Stimulated activated CD4-positive, alpha-beta T cell treated with anti-CD3 and anti-CD28 coated beads, Interleukin-1b, Interleukin-23, amount 100 ng/mL, for 1 hour (primary cell): ENCODE results near the gene CCT8.

ENCODE experiments used
- DNase-seq, 2 donors: peaks; one replicate each; pipeline ENCODE4 v3.0.0-alpha.2; 2020; ENCODE audit warnings: low read depth in 2 of 2

The CCT8 gene, protein sequence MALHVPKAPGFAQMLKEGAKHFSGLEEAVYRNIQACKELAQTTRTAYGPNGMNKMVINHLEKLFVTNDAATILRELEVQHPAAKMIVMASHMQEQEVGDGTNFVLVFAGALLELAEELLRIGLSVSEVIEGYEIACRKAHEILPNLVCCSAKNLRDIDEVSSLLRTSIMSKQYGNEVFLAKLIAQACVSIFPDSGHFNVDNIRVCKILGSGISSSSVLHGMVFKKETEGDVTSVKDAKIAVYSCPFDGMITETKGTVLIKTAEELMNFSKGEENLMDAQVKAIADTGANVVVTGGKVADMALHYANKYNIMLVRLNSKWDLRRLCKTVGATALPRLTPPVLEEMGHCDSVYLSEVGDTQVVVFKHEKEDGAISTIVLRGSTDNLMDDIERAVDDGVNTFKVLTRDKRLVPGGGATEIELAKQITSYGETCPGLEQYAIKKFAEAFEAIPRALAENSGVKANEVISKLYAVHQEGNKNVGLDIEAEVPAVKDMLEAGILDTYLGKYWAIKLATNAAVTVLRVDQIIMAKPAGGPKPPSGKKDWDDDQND

DNA sequence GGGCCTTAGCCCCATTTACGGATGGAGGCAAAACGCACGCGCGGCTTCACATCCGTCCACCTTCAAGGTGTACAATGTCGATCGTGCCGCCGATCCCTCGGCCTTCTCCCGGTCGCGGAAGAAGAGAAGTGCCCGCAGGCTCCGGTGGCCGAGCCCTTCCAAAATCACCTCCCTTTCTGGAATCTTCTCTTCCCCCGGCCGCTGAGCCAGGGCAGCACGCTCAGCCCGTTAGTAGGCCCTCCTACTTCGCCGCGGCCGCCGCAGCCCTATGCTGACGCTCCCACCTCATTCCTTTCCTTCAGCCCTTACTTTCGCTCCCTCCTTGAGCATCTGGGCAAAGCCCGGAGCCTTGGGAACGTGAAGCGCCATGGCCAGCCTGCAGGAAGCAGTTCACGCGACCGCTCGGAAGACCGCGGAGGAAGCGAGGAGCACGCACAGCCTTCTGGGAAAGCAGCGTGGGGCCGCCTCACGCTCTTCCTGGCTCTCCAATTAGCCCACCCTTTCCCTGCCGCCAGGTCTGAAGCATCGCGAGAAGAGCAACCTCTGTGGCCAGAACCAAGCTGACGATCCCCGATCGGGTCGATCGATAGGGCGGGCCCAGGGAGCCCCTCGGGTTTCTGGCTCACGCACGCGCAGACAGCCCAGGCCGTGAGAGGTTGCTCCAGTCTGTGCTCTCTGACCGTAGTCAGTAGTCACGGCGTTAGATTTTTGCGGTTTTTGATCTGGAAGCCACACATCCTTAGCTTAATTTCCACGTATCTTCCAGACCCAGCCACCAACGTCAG is at the start of gene CCT8:
TSS of gene CCT8 (minus strand) at position 427 of the 785 bp plus-strand sequence. CDS start at position 369, 58 bp downstream.
- DNase-seq: peak; percentile 92 to 97

DNA sequence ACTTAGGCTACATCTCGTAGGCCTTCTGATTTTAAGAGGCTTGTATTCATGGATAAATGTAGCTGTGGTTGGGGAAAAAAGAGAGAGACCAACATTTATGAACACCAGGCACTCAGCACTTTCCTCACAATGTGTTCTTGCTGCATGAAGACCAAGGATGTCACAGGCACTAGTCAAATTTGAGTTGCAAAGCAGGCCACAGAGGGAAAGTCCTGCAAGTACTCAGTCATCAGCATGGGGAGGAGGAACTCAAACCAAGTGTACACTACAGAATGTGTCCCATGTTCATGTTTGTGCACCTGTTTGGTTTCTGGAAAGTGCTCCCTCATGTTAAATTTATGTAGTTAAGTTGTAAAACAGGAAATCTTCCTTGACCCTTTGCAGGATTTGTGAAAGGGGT is 48.3 kb upstream of the CCT8 start:
- DNase-seq: no peak

DNA sequence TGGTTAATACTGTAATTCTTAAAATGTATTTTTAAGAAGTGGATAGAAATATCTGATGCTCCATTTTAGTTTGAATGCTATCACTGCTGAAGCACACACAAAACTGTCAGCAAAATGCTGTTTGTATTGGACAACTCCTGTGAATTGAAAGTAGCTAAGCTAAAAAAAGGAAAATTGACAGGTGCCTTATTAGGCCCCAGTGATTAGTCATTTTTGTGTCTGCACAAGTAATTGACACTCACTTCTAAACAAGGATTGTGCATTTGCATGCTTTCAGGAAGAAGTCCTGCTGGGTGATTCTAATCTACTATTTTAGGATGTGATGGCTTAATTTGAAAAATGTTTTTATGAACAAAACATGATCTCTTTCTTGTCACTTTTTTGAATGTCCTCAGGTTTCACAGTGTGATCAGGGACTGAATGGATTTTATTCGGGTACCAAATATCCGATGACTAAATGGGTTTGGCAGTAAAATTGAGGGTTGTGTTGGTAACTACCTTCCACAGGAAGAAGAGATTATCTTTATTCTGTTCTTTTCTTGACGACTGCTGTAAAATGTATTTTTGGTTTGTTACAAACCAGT is 44.0 kb upstream of the CCT8 start:
- DNase-seq: no peak

DNA sequence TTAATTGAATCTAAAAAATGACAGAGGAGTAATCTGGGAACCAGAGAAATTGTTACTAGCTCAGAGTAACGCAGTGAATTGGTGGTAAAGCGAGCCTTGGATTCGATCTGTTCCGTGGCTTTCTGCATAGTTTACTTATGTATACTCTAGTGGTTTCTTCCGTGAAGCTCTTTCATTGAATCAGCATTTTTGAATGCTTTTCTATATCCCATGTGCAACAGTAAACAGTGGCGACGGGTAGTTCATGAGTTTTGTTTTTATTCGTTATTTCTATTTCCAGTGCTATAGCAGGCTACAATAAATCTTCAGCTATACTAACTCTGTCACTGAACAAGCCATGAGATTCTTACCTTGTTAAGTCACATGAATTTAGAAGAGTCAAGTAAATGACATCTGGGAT is 42.5 kb upstream of the CCT8 start:
- DNase-seq: no peak

DNA sequence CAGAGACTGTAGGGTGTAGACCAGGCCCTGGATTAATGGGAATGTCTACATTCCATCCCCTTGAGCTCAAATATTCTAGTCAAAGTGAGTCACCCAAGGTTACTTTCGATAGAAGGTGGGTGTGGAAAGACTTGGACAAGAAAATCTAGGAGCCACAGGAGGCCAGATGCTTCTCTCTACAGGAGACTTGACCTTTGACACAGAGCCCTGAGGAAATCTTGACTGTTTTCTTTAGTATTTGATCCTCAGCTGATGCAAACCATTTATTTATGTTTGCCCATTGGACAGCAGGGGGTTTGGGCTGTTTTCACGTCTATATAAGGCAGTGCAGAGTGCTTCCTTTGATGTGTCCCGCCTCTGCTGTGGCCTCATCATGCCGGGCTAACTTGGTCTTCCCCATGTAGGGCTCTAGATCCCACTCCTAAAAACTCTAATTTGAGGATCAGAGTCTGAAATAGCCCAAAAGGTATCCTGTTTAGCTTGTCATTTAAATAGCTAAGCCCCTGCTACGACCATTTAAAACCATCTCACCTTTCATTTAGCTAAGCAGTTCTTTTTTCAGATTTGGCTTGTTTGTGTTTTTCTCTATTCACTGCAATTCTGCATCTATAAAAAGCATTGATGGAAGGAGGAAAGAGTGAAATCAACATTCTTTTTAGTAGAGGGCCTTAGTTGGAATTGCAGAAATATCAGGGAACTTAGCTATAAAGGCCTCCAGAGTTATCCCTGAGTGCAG is 41.5 kb upstream of the CCT8 start:
- no peak for DNase-seq

DNA sequence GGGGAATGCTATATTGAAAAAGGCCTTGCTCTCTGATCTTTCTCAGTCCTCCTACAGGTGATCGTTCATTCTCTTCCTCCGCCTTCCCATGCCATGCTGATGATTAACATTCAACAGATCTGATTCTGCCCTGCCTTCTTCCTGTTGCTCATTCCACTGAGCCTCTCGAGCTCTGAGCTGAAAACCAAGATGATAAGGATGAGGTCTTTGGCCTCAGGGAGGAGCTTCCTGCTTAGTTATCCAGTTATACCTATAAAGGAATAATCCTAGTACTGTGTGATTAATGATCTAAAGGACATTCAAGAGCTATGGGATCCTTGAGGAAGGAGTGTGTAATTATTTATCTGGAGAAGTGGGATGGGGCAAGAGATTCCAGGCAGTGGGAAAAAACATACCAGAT is 31.8 kb upstream of the CCT8 start:
- DNase-seq: no peak

DNA sequence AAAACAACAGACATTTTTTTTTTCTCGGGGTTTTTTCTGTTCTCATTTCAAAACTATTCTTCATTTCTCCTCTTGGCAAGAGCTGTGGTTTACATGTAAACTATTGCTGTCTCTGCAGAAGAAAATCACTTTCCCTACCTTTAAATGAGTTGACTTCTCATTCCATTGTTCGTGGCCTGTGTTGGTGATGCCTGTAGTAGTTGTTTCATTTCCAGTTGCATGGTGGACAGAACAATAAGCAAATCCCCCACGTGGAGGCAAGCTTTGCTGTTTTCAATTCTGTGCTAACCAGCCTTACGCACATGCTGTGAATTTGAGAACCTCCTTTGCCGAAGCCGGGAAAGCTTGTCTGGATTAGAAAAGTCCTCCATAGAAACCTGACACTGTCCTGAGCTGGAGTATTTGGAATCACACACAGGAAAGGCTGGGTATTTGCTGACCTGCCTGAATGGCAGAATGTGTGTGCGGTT is 30.8 kb upstream of the CCT8 start:
- no peak for DNase-seq

DNA sequence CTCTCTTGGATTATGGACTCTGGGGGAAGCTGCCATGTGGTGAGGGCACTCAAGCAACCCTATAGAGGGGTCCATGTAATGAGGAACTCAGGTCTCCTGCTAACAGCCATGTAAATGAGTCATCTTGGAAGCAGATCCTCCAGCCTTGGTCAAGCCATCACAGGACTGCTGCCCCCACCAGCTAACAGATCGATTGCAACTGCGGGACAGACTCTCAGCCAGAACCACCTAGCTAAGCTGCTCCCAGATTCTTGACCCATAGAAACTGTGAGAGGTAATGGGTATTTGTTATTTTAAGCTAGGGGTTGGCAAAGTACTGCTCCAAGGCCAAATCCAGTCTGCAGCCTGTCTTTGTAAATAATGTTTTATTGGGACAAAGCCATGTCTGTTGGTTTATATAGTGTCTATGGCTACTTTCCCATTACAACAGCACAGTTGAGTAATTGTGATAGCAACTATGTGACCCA is 29.4 kb upstream of the CCT8 start:
- no peak for DNase-seq

DNA sequence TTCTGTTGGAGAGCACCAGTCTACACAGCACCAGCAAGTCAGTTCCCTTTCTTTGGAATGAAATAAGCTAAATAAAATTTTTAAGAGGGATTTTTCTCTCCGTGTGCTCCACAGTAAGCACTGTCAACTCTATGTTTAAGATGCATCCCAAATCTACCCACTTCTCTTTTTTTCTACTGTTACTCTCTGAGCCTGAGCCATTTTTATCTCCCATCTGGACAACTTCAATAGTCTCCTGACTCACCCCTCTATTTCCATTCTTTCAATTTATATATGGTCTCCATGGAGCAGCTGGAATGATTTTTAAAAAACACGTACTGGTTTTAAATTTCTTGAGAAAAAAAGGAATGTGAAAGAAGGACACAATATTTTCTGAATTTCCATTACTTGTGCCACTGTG is 24.7 kb upstream of the CCT8 start:
- no peak for DNase-seq

DNA sequence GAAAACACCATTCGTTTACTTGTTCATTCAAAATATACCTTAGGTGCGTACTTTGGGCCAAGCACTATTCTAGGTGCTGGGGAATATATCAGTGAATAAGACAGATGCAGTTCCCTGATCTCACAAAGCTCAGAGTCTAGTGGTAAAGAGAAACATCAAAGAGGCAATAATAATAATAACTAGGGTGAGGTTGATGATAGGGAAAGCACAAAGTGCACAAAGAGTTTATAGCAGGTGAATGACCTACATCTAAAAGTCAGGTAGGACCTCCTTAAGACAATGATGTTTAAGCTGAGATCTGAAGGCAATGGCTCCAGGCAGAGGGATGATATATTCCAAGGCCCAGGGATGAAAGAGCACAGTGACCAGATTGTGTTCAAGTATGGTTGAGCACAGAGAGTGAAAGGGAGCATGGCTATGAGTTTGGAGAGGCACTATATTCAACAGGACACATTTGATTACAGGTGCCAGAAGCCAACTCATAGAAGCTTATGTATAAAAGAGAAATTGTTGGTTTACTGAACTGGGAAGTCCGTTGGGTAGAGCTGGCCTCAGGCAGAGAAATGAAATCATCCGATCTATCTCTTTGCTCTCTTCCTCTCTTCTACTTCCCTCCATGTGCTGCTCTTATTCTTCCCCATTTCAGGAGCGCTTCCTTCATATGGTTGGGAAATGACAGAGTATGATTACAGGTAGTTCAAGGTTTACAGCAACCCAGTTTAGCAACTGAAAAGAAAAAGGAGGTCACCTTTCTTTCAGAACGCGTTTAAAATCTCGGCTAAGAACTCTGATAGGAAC is 23.0 kb upstream of the CCT8 start:
- no peak for DNase-seq

DNA sequence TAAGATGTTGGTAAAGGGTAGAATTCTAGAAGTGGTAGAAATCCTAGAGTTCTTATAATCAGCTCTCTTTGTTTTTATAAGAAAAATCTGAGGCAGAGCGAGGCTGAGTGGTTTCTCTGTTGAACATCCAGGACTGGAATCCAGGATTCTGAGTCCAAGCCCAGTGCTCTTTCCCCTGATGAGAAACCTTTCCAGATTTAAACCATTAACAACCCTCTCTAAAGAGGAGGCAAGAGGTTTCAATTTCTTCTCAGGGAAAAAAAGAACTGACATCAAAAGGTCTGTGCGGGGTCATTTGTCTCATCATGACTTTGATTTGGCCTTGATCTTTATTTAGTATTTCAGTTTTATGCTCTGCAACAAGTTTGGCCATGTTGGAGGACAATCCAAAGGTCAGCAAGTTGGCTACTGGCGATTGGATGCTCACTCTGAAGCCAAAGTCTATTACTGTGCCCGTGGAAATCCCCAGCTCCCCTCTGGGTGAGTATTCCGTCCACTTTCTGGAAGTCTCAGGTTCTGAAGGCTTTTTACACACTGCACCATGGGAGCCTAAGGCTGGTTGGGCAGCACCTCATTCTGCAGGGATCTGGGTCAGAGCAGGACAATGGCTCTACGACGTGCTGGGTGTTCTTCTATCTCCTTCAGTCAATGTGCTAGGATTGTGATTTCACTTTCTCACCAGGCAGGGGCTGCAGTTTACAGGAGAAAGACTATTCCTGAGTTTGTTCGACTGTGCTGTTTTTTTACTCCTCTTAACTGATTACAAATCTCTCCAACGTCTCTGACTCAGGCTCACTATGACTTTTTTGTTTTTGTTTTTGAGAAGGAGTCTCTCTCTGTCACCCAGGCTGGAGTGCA is 18.9 kb upstream of the CCT8 start:
- DNase-seq: no peak

DNA sequence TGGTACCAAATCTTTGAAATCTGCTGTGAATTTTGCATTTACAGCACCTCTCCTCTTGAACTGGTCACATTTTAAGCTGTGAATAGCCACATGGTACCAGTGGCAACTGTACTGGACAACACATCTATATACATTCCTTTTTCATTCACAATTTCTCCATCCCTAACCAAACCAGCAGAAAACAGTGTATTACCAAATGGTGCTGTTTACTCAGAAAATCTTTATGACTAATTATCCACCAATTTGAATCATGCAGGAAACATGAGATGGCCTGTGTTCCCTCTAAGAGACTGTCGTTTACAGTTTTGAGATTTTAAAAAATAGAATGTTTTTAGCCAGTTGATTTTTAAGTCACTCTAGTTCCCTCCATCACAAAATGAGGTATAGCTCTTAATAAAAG is 17.6 kb upstream of the CCT8 start:
- no peak for DNase-seq

DNA sequence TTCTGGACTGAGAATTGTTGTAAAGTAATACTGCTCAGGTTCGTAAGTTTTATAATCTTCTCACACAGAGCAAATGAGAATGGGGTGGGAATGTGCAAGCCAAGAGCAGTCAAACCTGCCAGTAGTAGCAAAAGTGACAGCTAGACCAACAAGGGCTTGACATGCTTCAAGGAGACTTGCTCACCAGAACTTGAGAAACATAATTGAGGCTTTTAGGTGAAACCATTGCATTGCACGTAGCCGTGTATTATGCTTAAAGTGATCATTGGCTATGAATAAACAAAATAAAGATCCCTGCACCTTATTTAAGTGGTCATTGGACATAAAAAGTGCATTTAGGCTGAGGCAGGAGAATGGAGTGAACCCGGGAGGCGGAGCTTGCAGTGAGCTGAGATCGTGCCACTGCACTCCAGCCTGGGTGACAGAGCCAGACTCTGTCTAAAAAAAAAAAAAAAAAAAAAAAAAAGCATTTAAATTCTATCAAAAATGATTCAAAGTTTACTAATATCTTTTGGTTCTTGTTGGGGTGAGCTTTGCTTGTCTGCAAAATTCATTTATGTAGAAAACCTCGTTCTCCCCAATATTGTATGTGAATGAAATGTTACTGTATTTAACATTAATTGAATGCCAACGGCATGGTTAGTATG is 11.8 kb upstream of the CCT8 start:
- DNase-seq: no peak

DNA sequence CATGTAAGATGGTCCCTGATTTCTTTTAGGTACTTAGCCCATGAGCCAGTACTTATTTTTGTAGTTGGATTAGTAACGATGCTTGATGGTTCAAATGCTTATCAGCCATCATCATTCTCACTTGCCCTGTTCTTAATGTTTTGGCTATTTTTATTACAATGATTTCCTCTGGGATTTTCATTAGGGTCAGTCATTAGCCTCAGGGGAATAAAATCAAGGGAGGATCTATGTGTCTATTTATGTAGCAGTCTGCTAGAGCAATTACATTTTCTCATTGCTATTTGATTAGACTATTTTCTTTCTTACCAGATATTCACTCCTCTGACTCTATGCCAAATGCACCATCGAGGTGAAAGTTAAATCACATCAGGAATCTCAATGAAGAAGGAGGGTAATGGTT is 10.9 kb upstream of the CCT8 start:
- DNase-seq: no peak

DNA sequence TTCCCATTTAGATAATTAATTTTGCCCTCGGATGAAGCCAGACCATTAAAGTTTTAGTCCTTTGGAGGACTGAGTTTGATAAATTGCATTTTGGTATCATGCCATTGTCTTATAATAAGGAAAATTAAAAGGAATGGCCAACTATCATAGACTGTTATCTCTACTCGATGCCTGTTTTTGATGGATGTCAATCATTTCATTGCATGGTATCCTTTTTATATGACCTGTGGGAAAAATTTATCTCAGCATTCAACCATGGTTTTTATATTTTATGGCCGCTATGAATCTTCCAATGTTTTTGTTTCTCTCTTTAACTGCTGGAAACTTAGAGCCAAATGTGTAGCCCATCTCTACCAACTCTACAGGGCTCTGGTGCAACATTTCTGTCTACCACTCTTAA is 9.9 kb upstream of the CCT8 start:
- DNase-seq: no peak

DNA sequence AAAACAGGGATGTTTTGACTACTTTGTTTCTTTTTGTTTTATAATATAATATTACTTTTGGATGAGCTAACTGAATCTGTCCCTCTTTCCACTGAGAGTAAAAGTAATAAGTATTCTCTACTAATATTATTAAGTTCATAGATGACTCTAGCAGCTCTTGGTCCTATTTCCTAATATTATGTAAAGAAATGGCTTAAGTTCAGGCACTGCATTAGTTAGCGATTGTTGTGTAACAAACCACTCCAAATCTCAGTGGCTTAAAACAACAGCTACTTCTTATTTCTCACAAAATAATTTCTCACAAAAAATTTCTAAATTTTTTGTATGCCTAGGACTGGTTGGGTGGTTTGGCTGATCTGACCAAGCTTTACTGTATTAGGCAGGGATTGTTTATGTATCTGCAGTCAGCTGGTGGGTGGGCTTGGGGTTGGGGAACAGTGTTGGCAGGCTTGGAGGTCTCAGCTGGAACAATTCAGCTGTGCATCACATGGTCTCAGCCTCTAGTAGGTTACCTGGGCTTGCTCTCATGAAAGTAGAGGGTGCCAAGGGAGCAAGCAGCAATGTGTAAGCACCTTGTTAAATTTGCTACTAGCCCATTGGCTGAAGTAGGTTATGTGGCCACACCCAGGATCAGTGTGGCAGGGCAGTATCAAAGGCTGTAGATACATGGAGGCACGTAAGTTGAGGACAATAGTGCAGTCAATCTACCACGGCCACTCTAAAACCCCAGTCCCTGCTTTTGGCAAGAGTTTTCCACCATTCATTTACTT is 8.8 kb upstream of the CCT8 start:
- no peak for DNase-seq

DNA sequence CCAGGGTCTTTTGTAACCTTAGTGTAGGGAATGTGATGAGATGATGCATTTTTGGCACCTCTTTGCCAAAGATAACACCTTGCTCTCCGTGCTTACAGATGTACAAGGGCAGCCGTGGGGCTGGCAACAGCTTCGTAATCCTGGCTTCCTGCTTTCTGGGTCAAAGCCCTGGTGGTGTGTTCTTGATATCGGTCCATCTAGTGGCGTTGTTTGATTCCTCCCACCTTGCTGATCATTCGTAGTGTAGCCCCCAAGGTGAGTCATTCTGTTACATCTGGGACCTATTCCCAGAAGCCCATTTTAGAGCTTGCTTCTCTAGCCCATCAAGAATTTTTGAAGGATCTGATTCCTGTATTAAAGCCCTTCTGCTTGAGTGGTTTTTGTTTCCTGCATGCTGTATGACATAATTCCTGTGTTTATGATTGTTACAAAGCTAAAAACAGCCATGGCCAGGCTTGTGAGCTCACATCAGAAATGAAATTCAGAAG is 7.0 kb upstream of the CCT8 start:
- no peak for DNase-seq
